ENCODE measurements around the gene PHACTR1.

Gene PHACTR1

DNA sequence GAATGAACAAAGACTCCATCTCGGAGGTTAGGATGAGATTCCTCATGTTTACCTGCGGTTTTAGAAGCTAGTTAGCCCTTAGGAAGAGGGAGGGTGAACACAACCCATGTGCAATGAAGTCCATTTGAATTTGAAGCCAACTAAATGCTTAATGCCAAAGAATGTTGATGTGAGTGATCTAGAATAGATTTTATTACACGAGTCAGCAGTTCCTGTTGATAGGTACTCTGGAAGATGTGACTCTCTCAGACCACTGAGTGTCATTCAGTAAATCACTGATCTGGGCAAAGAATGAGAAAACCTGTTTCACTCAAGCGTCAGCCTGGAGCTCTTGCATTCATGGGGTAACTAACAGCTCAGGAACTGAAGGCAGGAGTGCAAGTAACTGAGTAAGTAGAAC lies 505.5 kb downstream of the PHACTR1 start:
- H4K20me1 ChIP-seq (ENCODE audit: insufficient read depth, low read length), result no peaks in the 10 kb centered on the region
- no peak overlapping the region for H3K27ac ChIP-seq (ENCODE audit: low read length)
- no peaks in the 10 kb centered on the region for H3K4me1 ChIP-seq (ENCODE audit: low read length)
- H3K36me3 ChIP-seq (replicated peaks; ENCODE audit: low read depth, low read length), result no peaks in the 10 kb centered on the region
- H3K4me3 ChIP-seq (ENCODE audit: low read length), result no peak overlapping the region
- H3K9ac ChIP-seq (ENCODE audit: low read length), result no peak overlapping the region
- TF ChIP-seq EZH2phosphoT487 (IDR thresholded peaks at IDR 0.05; ENCODE audit: low read depth), result no peak
- no peak for TF ChIP-seq CTCF (IDR thresholded peaks at IDR 0.05; ENCODE audit: low read depth, low read length)
- H3K27me3 ChIP-seq (ENCODE audit: low read depth, low read length), result peaks cover 14% of the 10 kb centered on the region; the same call in 1 of the 2 replicates
- H3K79me2 ChIP-seq (ENCODE audit: low read length), result no peaks in the 10 kb centered on the region
- H3K9me3 ChIP-seq (ENCODE audit: insufficient read depth, low read length), result no peaks in the 10 kb centered on the region
- no peak overlapping the region for H3K4me2 ChIP-seq (ENCODE audit: low read length)
- H2AFZ ChIP-seq (ENCODE audit: low read depth, low read length), result no peak overlapping the region

DNA sequence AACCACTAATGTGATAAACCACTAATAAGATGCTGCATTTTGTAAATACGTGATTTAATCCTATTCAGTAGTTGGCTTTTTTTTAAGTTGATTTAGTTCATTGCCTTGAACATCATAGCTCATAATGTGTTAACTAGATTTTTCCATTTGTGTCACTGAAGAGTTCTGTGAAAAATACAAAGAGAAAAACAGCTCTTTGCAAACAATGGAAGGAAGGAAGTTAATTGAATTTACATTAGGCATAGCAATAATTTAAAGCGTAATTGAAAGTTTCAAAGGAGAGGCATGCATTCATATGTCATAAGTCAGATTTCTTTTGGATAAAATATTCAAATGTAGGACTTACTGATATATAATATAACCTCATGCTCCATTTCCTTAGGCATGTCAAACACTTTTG lies 509.5 kb downstream of the PHACTR1 start:
- no peak overlapping the region for H3K4me3 ChIP-seq (ENCODE audit: low read length)
- no peak for TF ChIP-seq EZH2phosphoT487 (IDR thresholded peaks at IDR 0.05; ENCODE audit: low read depth)
- peaks cover 14% of the 10 kb centered on the region for H3K4me1 ChIP-seq (ENCODE audit: low read length)
- H3K79me2 ChIP-seq (ENCODE audit: low read length), result no peaks in the 10 kb centered on the region
- no peak overlapping the region for H3K9ac ChIP-seq (ENCODE audit: low read length)
- H3K27me3 ChIP-seq (ENCODE audit: low read depth, low read length), result peaks cover 25% of the 10 kb centered on the region; the same call in 1 of the 2 replicates
- no peaks in the 10 kb centered on the region for H3K9me3 ChIP-seq (ENCODE audit: insufficient read depth, low read length)
- H3K4me2 ChIP-seq (ENCODE audit: low read length), result no peak overlapping the region
- no peaks in the 10 kb centered on the region for H4K20me1 ChIP-seq (ENCODE audit: insufficient read depth, low read length)
- no peak overlapping the region for H3K27ac ChIP-seq (ENCODE audit: low read length)
- no peak overlapping the region for H2AFZ ChIP-seq (ENCODE audit: low read depth, low read length)
- H3K36me3 ChIP-seq (replicated peaks; ENCODE audit: low read depth, low read length), result no peaks in the 10 kb centered on the region

- H3K4me2 ChIP-seq (ENCODE audit: low read length), result peak overlapping the region; percentile 65
- no peaks in the 10 kb centered on the region for H3K79me2 ChIP-seq (ENCODE audit: low read length)
- TF ChIP-seq EZH2phosphoT487 (IDR thresholded peaks at IDR 0.05; ENCODE audit: low read depth), result no peak
- TF ChIP-seq CTCF (IDR thresholded peaks at IDR 0.05; ENCODE audit: low read depth, low read length), result no peak
Measured at GRCh38 chr6:13228264-13229204, 512.0 kb downstream of the PHACTR1 start.

GRCh38 chr6:13229205-13230085 lies 512.9 kb downstream of the PHACTR1 start:
- Histone ChIP-seq H3K79me2 (ENCODE audit: low read length) (no peaks in the 10 kb centered on the region), H3K4me1 (ENCODE audit: low read length) (peaks cover 14% of the 10 kb centered on the region), H3K27ac (ENCODE audit: low read length) (no peak overlapping the region), H3K27me3 (ENCODE audit: low read depth, low read length) (peaks cover 34% of the 10 kb centered on the region; the same call in 1 of the 2 replicates), H3K9ac (ENCODE audit: low read length) (no peak overlapping the region), H3K4me2 (ENCODE audit: low read length) (peak overlapping the region; percentile 65), H3K9me3 (ENCODE audit: insufficient read depth, low read length) (no peaks in the 10 kb centered on the region), H3K36me3 (replicated peaks; ENCODE audit: low read depth, low read length) (no peaks in the 10 kb centered on the region), H3K4me3 (ENCODE audit: low read length) (peak overlapping the region; percentile 37; the same call in 1 of the 2 replicates), H2AFZ (ENCODE audit: low read depth, low read length) (no peak overlapping the region), H4K20me1 (ENCODE audit: insufficient read depth, low read length) (no peaks in the 10 kb centered on the region)
- TF ChIP-seq EZH2phosphoT487 (IDR thresholded peaks at IDR 0.05; ENCODE audit: low read depth) (no peak), CTCF (IDR thresholded peaks at IDR 0.05; ENCODE audit: low read depth, low read length) (peak; percentile 67)

More at GRCh38 chr6:13228264-13229204, 512.0 kb downstream of the PHACTR1 start:
- no peaks in the 10 kb centered on the region for H4K20me1 ChIP-seq (ENCODE audit: insufficient read depth, low read length)
- H3K36me3 ChIP-seq (replicated peaks; ENCODE audit: low read depth, low read length), result no peaks in the 10 kb centered on the region
- no peak overlapping the region for H2AFZ ChIP-seq (ENCODE audit: low read depth, low read length)
- H3K9ac ChIP-seq (ENCODE audit: low read length), result no peak overlapping the region
- H3K4me3 ChIP-seq (ENCODE audit: low read length), result no peak overlapping the region
- H3K27me3 ChIP-seq (ENCODE audit: low read depth, low read length), result peaks cover 34% of the 10 kb centered on the region; the same call in 1 of the 2 replicates
- peaks cover 14% of the 10 kb centered on the region for H3K4me1 ChIP-seq (ENCODE audit: low read length)
- no peak overlapping the region for H3K27ac ChIP-seq (ENCODE audit: low read length)
- H3K9me3 ChIP-seq (ENCODE audit: insufficient read depth, low read length), result no peaks in the 10 kb centered on the region

All from OCI-LY3 (cell line).